ENCODE results near the gene CDK5R1. TPM values are rescaled to one million over a fixed set of nuclear protein-coding genes. Genes with fewer than 3 reads are reported as not detected.

Gene CDK5R1
- total RNA-seq, 1 donor from 2014 or later, result 1.5 TPM

- intact Hi-C loops (cut with DNase I), result no loop called here
Measured at GRCh38 chr17:32504166-32504990, 17.6 kb downstream of the CDK5R1 start.

GRCh38 chr17:32508926-32509325, 22.1 kb downstream of the CDK5R1 start:
- DNase-seq (ENCODE audit: low spot score), result no peak
- intact Hi-C loops (cut with DNase I), result no loop called here

More at GRCh38 chr17:32504166-32504990, 17.6 kb downstream of the CDK5R1 start:
- DNase-seq (ENCODE audit: low spot score), result no peak

GRCh38 chr17:32510466-32510865, 23.7 kb downstream of the CDK5R1 start:
- DNase-seq (ENCODE audit: low spot score), result no peak
- intact Hi-C loops (cut with DNase I), result loop anchor here (10.0 kb wide), 1 partner anchor 364 kb away; the partner anchor contains the start of gene MYO1D

GRCh38 chr17:32512328-32512727, 25.5 kb downstream of the CDK5R1 start:
- no peak for DNase-seq (ENCODE audit: low spot score)
- intact Hi-C loops (cut with DNase I), result loop anchor here (10.0 kb wide), 1 partner anchor 362 kb away; the partner anchor contains the start of gene MYO1D

GRCh38 chr17:32513579-32513978, 26.8 kb downstream of the CDK5R1 start:
- intact Hi-C loops (cut with DNase I), result loop anchor here (10.0 kb wide), 1 partner anchor 361 kb away; the partner anchor contains the start of gene MYO1D
- DNase-seq (ENCODE audit: low spot score), result no peak

- intact Hi-C loops (cut with DNase I), result loop anchor here (5.0 to 10.0 kb wide), 2 partner anchors 32 to 360 kb away; partner anchors contain the start of gene MYO1D
- DNase-seq (ENCODE audit: low spot score), result no peak
Measured at GRCh38 chr17:32514606-32515005, 27.8 kb downstream of the CDK5R1 start.

GRCh38 chr17:32515677-32516383, 29.0 kb downstream of the CDK5R1 start:
- DNase-seq (ENCODE audit: low spot score), result peak; percentile 14
- intact Hi-C loops (cut with DNase I), result loop anchor here (5.0 to 10.0 kb wide), 2 partner anchors 34 to 359 kb away; partner anchors contain the start of gene MYO1D

- intact Hi-C loops (cut with DNase I), result loop anchor here (5.0 to 10.0 kb wide), 2 partner anchors 34 to 358 kb away; partner anchors contain the start of gene MYO1D
- peak; percentile 38 for DNase-seq (ENCODE audit: low spot score)
Measured at GRCh38 chr17:32516450-32516849, 29.7 kb downstream of the CDK5R1 start.

GRCh38 chr17:32516940-32517701, 30.3 kb downstream of the CDK5R1 start:
- intact Hi-C loops (cut with DNase I), result loop anchor here (5.0 to 10.0 kb wide), 2 partner anchors 35 to 358 kb away; partner anchors contain the start of gene MYO1D
- peak; percentile 50 for DNase-seq (ENCODE audit: low spot score)

GRCh38 chr17:32517982-32518381, 31.2 kb downstream of the CDK5R1 start:
- intact Hi-C loops (cut with DNase I), result loop anchor here (5.0 to 10.0 kb wide), 2 partner anchors 36 to 357 kb away; partner anchors contain the start of gene MYO1D
- peak; percentile 29 for DNase-seq (ENCODE audit: low spot score)

- DNase-seq (ENCODE audit: low spot score), result peak; percentile 31
- intact Hi-C loops (cut with DNase I), result loop anchor here (5.0 to 10.0 kb wide), 2 partner anchors 36 to 356 kb away; partner anchors contain the start of gene MYO1D
Measured at GRCh38 chr17:32518646-32519227, 31.9 kb downstream of the CDK5R1 start.

- DNase-seq (ENCODE audit: low spot score), result peak; percentile 77
Measured at GRCh38 chr17:32519228-32520103, 32.7 kb downstream of the CDK5R1 start.

GRCh38 chr17:32520104-32520701, 33.4 kb downstream of the CDK5R1 start:
- no peak for DNase-seq (ENCODE audit: low spot score)
- intact Hi-C loops (cut with DNase I), result no loop called here

More at GRCh38 chr17:32519228-32520103, 32.7 kb downstream of the CDK5R1 start:
- intact Hi-C loops (cut with DNase I), result loop anchor here (5.0 to 10.0 kb wide), 2 partner anchors 37 to 355 kb away; partner anchors contain the start of gene MYO1D

GRCh38 chr17:32520737-32521404, 34.1 kb downstream of the CDK5R1 start:
- no peak for DNase-seq (ENCODE audit: low spot score)
- intact Hi-C loops (cut with DNase I), result no loop called here

GRCh38 chr17:32523017-32523680, 36.4 kb downstream of the CDK5R1 start:
- intact Hi-C loops (cut with DNase I), result no loop called here
- no peak for DNase-seq (ENCODE audit: low spot score)

GRCh38 chr17:32523827-32524552, 37.2 kb downstream of the CDK5R1 start:
- no peak for DNase-seq (ENCODE audit: low spot score)
- intact Hi-C loops (cut with DNase I), result no loop called here
